CD4-positive, alpha-beta T cell treated with Interleukin-15 for 1 hour (primary cell): ENCODE data around the gene PCDHGB3.
"Not testable (repeated sequence)": the region's sequence is repeated elsewhere in the genome, so short reads cannot be mapped to it uniquely, and the experiment has no call there.

ENCODE experiments used
- DNase-seq: peaks from one replicate; pipeline ENCODE4 v3.0.0-alpha.2; 2020

Gene PCDHGB3

GRCh38 chr5:141393267-141393666 is 23.2 kb downstream of the PCDHGB3 start:
- no peak for DNase-seq

- DNase-seq: not testable (repeated sequence)
Measured at GRCh38 chr5:141394401-141395187, 24.6 kb downstream of the PCDHGB3 start.

GRCh38 chr5:141397756-141398551 is 27.9 kb downstream of the PCDHGB3 start, which contains the start of gene PCDHGB5:
TSS of gene PCDHGB5 (plus strand) at chr5:141397947. CDS start at chr5:141398128, 181 bp downstream.
- peak; percentile 32 for DNase-seq

- DNase-seq: no peak
Measured at GRCh38 chr5:141398608-141399007, 28.6 kb downstream of the PCDHGB3 start.

GRCh38 chr5:141399555-141400258 is 29.7 kb downstream of the PCDHGB3 start:
- no peak for DNase-seq

GRCh38 chr5:141402553-141403243 is 32.7 kb downstream of the PCDHGB3 start, which contains the start of gene PCDHGA9:
TSS of gene PCDHGA9 (plus strand) at chr5:141402778. CDS start at chr5:141402953, 175 bp downstream.
- no peak for DNase-seq

GRCh38 chr5:141403387-141403786 is 33.3 kb downstream of the PCDHGB3 start:
- no peak for DNase-seq

GRCh38 chr5:141407790-141408505 is 37.9 kb downstream of the PCDHGB3 start, which contains the start of gene PCDHGB6:
TSS of gene PCDHGB6 (plus strand) at chr5:141408021. CDS start at chr5:141408203, 182 bp downstream.
- DNase-seq: peak; percentile 31

- no peak for DNase-seq
Measured at GRCh38 chr5:141409598-141410306, 39.7 kb downstream of the PCDHGB3 start.

- no peak for DNase-seq
Measured at GRCh38 chr5:141411575-141411974, 41.5 kb downstream of the PCDHGB3 start.

GRCh38 chr5:141412854-141413539 is 43.0 kb downstream of the PCDHGB3 start, which contains the start of gene PCDHGA10:
TSS of gene PCDHGA10 (plus strand) at chr5:141412987. CDS start at chr5:141413176, 189 bp downstream.
- peak; percentile 45 for DNase-seq

GRCh38 chr5:141413540-141414069 is 43.6 kb downstream of the PCDHGB3 start:
- DNase-seq: no peak

- not testable (repeated sequence) for DNase-seq
Measured at GRCh38 chr5:141414548-141415274, 44.7 kb downstream of the PCDHGB3 start.

- not testable (repeated sequence) for DNase-seq
Measured at GRCh38 chr5:141415275-141415618, 45.2 kb downstream of the PCDHGB3 start.

- DNase-seq: peak; percentile 48
Measured at GRCh38 chr5:141417494-141418172, 47.6 kb downstream of the PCDHGB3 start, which contains the start of gene PCDHGB7. TSS of gene PCDHGB7 (plus strand) at chr5:141417677. CDS start at chr5:141417860, 183 bp downstream.

- no peak for DNase-seq
Measured at GRCh38 chr5:141419074-141419880, 49.2 kb downstream of the PCDHGB3 start.

GRCh38 chr5:141420855-141421488 is 50.9 kb downstream of the PCDHGB3 start, which contains the start of gene PCDHGA11:
TSS of gene PCDHGA11 (plus strand) at chr5:141421051. CDS start at chr5:141421228, 177 bp downstream.
- DNase-seq: peak; percentile 44
